Astrocyte of the spinal cord (primary cell): ENCODE measurements around the gene NUPR1.
"Not testable (repeated sequence)": the region's sequence is repeated elsewhere in the genome, so short reads cannot be mapped to it uniquely, and the experiment has no call there.

Experiments used
- DNase-seq: peaks from one replicate; pipeline ENCODE4 v3.0.0; 2011; ENCODE audit warnings: low read depth, low spot score
- H3K4me3 ChIP-seq: 2 replicates; pipeline ENCODE4 v1.5.1; 2011; ENCODE audit warnings: low read depth, mild to moderate bottlenecking, low read length, moderate library complexity
- in situ Hi-C: cut with HindIII; loops from 2 replicates; pipeline ENCODE4 v1.10.0; 2017; ENCODE audit warnings: low sequenced_read_pairs
- TF ChIP-seq, protein P1 (sequence below): IDR thresholded peaks from 2 replicates; pipeline ENCODE4 v1.5.1; 2012; ENCODE audit warnings: low read depth, mild to moderate bottlenecking, low read length, inconsistent platforms

The NUPR1 gene

DNA sequence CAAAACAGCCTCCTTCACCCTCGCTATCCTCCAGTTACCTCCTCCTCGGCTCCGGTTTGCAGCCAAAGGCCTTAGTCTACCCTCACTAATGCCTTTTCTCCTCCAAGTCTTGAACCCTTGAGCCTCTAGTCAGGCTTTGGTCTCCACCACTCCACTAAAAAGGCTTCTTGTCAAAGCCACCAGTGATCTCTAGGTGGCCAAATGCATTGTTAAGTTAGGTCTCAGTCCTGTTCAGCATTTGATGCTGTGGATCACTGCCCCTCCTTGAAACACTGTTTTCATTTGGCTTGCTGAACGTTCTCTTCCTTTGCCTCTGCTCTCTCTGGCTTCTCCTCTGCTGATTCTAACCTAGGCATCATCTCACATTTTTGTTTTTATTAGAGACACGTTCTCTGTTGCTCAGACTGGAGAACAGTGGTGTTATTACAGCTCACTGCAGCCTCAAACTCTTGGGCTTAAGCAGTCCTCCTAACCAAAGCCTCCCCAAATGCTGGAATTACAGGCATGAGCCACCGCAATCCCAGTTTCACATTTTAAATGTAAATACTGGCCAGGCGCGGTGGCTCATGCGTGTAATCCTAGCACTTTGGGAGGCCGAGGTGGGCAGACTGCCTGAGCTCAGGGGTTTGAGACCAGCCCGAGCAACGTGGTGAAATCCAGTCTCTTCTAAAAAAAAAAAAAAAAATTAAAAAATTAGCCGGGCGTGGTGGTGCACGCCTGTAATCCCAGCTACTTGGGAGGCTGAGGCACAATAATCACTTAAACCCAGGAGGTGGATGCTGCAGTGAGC lies 16.1 kb upstream of the NUPR1 start:
- in situ Hi-C loops: no loop called here
- TF ChIP-seq, protein P1, sequence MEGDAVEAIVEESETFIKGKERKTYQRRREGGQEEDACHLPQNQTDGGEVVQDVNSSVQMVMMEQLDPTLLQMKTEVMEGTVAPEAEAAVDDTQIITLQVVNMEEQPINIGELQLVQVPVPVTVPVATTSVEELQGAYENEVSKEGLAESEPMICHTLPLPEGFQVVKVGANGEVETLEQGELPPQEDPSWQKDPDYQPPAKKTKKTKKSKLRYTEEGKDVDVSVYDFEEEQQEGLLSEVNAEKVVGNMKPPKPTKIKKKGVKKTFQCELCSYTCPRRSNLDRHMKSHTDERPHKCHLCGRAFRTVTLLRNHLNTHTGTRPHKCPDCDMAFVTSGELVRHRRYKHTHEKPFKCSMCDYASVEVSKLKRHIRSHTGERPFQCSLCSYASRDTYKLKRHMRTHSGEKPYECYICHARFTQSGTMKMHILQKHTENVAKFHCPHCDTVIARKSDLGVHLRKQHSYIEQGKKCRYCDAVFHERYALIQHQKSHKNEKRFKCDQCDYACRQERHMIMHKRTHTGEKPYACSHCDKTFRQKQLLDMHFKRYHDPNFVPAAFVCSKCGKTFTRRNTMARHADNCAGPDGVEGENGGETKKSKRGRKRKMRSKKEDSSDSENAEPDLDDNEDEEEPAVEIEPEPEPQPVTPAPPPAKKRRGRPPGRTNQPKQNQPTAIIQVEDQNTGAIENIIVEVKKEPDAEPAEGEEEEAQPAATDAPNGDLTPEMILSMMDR: no peak

DNA sequence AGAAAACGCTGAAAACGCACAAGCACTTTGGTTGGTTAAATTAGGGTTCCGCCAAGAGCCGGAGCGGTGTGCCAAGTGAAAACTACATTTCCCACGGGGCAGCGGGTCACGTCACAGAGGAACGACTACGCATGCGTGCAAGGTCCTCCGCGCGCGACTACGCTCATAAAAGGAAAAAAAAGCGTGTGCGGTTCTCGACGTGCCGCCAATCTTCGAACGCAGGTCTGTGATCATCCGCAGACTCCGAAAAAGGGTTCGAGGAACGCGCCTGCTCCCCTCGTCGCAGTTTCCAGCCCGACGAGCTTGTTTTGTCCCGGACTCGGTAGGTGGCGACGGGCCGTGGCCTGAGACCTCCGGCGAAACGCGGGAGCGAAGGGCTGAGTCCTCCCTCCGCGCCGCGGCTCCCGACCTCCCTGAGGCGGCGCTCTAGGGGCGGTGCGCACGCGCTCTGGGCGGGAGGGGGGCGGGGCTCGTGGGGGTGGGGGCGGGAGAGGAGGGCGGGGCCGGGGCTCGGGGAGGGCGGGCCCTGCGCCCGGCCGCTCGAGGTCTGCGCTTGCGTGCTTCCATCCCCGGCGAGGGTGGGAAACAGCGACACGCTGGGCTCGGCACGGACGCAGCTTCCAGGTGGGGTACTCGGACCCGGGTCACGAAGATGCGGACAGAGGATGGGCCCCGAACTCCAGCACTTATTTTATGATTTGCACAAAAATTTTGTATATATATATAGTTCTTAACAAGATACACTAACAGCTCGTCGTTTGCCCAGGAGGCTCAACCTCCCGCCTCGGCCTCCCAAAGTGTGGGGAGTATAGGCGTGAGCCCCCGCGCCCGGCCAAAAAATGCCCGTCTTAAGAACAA lies 15.2 kb upstream of the NUPR1 start, which contains the start of gene SGF29:
Gene SGF29 (plus strand): TSS at position 145 of the 858 bp plus-strand sequence. CDS start 27,150 bp downstream, outside the sequence.
- DNase-seq: peak; percentile 93
- TF ChIP-seq, protein P1: peak; percentile 27
- in situ Hi-C loops: no loop called here
- peak within 1 kb of the TSS; percentile 79 for H3K4me3 ChIP-seq

More for the DNA sequence above, 16.1 kb upstream of the NUPR1 start:
- DNase-seq: no peak
- H3K4me3 ChIP-seq: peak overlapping the region; percentile 54

DNA sequence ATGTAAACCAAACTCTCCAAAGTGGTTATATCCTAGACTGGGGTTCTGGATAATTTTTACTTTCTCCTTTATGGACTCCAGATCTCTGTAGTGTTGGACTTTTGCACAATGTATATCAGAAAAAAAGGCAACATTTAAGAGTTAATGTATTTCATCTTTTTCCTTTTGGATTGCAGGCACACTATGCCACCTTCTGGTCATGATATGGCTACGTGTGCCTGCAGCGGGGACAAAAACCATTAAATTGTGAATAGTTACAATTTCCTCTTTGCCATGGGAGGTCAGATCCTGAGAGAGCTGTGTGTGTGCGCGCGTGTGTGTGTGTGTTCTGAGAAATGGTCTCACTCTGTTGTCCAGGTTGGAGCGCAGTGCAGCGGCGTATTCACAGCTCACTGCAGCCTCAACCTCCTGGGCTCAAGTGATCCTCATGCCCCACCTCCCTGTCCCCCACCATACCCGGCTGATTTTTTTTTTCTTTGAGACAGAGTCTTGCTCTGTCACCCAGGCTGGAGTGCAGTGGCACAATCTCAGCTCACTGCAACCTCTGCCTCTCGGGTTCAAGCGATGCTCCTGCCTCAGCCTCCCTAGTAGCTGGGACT lies 10.6 kb upstream of the NUPR1 start:
- TF ChIP-seq, protein P1: peak; percentile 55
- no peak overlapping the region for H3K4me3 ChIP-seq
- peak; percentile 38 for DNase-seq
- in situ Hi-C loops: no loop called here

DNA sequence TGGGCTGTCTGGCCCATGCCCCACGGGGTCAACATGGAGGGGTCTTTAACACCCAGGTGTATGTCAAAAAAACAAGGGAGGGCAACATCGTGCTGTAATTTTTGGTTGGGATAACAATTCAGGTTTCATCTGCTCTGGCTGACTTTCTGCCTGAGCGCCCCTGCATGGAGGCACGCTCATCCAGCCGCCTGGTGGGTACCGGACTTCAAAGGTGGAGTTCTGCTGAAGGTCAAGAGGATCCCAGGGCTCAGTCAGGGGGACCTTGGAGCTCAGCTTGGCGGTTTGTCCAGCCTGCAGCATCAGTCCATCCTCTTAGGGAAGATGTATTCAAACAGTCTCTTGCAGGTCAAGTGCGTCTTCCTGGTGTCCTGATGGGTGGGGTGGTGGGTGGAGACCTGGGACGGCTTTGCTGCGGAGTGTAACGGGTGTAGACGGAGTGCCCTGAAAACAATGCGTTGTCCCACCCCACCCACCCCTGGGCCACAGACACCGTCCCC lies 9.6 kb upstream of the NUPR1 start:
- DNase-seq: no peak
- no peak overlapping the region for H3K4me3 ChIP-seq
- in situ Hi-C loops: no loop called here
- TF ChIP-seq, protein P1: no peak

DNA sequence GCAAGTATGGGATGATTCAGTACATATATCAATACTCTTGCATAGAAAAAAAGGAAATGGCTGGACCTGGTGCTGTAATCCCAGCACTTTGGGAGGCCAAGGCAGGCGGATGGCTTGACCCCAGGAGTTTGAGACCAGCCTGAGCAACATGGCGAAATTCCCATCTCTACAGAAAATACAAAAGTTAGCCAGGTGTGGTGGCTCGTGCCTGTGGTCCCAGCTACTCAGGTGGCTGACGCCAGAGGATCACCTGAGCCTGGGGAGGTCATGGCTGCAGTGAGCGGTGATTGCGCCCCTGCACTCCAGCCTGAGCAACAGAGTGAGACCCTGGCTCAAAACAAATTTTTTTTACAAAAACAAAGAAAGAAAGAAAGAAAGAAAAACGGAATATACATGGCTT lies 7.9 kb upstream of the NUPR1 start:
- TF ChIP-seq, protein P1: no peak
- in situ Hi-C loops: no loop called here
- no peak overlapping the region for H3K4me3 ChIP-seq
- no peak for DNase-seq

DNA sequence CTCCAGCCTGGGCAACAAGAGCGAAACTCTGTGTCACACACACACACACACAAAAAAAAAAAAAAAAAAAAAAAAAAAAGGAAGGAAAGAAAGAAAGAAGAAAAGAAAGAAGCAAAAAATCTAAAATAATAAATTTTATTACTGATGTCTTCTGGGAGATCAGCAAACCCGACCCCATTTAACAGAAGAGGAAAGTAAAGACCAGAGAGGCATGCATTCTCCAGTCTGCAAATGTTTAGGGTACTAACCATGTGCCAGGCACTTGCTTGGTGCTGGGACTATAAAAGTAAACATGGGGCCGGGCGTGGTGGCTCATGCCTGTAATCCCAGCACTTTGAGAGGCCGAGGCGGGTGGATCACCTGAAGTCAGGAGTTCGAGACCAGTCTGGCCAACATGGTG lies 7.2 kb upstream of the NUPR1 start:
- DNase-seq, H3K4me3 ChIP-seq, in situ Hi-C loops: not testable (repeated sequence)
